ENCODE measurements around the gene FCRLB. TPM values are rescaled to one million over a fixed set of nuclear protein-coding genes. Genes with fewer than 3 reads are reported as not detected.

Gene FCRLB
- polyA plus RNA-seq, 1 donor from 2014 or later, result 11.1 TPM

DNA sequence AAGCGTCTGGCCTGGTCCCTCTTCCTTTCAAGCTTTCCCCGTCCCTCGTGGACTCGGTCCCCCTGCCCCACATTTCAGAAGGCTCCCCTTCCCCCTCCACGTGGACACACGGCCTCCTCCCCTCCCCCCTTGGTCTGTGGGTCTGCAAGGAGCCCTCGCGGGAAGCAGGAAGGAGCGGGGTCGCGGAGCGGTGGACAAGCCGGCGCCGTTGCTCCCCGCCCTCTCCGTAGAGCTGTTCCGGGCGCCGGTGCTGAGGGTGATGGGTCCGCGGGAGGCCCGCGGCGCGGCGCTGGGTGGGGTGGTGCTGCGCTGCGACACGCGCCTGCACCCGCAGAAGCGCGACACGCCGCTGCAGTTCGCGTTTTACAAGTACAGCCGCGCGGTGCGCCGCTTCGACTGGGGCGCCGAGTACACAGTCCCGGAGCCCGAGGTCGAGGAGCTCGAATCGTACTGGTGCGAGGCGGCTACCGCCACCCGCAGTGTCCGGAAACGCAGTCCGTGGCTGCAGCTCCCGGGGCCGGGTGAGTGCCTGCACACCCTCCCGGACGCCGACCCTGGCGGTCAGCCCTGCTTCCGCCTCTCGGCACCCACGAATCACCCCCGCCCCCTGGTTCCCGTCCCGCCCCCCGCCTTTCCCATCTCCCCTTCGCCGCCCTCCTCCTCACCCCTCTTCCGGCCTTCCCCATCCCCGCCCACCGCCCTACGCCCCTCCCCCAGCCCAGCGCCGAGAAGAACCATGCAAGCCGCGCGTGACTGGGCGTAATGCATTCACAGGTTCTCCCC is 5.3 kb downstream of the FCRLB start:
- no peaks in the 10 kb centered on the region for H3K9me3 Mint-ChIP-seq
- no peaks in the 10 kb centered on the region for H3K27me3 Mint-ChIP-seq
- peaks cover 3% of the 10 kb centered on the region for H3K36me3 Mint-ChIP-seq
- H3K4me3 Mint-ChIP-seq, result peak overlapping the region; percentile 94 to 98 (median 96)
- peaks cover 24 to 37% (median 31%) of the 10 kb centered on the region in 3 donors for H3K4me1 Mint-ChIP-seq
- H3K27ac Mint-ChIP-seq, result peak overlapping the region; percentile 61 to 97 (median 76)

DNA sequence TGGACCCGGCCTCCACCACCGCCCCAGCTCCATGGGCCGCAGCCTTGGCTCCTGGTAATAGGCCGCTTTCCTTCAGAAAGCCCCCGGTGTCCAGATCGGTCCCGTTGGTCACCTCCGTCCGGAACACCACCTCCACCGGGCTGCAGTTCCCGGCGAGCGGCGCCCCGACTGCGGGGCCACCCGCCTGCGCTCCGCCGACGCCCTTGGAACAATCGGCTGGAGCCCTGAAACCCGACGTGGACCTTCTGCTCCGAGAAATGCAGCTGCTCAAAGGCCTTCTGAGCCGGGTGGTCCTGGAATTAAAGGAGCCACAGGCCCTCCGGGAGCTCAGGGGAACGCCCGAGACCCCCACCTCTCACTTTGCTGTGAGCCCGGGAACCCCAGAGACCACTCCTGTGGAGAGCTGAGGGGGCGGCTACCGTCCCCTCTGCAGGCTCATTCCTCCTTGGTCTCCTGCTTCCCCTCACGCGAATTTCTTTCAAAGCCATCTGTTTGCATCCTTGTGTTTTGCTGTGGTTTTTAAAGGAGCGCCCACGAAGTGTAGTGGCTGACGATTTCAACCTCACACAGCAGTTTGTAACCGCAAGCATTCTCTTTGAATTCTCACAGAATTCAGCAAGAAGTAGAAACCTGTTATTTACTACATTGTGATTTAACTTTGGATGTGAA is 6.0 kb downstream of the FCRLB start:
- H3K4me3 Mint-ChIP-seq, result peak overlapping the region; percentile 92 to 98 (median 95)
- H3K4me1 Mint-ChIP-seq, result peaks cover 22 to 33% (median 32%) of the 10 kb centered on the region in 3 donors
- H3K27ac Mint-ChIP-seq, result peak overlapping the region; percentile 88 to 93 (median 89)
- peaks cover 2% of the 10 kb centered on the region for H3K36me3 Mint-ChIP-seq
- no peaks in the 10 kb centered on the region for H3K9me3 Mint-ChIP-seq
- H3K27me3 Mint-ChIP-seq, result no peaks in the 10 kb centered on the region

DNA sequence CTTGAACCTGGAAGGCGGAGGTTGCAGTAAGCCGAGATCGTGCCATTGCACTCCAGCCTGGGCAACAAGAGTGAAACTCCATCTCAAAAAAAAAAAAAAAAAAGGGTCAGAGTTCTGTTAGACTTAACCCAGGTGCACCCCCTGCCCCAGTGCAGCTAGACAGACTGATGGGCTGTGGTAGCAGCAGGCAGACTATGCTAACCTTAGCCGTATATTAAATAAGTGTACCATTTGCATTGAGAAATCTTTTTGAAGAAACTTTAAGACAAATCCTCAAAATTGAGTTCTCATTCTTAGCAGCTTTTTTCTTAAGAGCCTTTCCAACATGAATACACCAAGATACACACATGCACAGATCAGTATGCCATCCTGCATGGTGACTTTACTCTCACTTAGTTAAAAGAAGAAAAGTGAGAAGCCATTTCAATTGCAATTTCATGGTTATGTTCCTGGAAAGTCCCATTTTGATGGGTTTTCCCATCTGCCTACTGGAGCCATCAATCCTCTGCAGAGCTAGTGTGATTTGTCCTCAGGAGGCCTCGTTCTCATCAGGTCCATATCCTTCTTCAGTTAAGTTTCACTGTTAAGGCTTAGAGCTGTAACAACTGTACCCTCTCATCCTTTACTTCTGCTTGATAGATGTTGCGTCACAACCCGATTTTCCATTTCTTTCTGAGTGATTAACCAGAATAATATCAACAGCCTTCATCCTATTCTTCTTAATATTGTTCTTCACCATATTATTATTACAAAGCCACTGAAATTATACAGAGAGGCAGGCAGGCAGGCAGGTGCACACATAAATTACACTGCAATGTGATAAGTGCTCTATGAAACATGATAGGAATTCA is 7.3 kb downstream of the FCRLB start:
- peaks cover 22 to 33% (median 32%) of the 10 kb centered on the region in 3 donors for H3K4me1 Mint-ChIP-seq
- H3K9me3 Mint-ChIP-seq, result no peaks in the 10 kb centered on the region
- peak overlapping the region in 2 of 3 donors; percentile 20 to 27 for H3K27ac Mint-ChIP-seq
- no peaks in the 10 kb centered on the region for H3K27me3 Mint-ChIP-seq
- H3K4me3 Mint-ChIP-seq, result peak overlapping the region in 2 of 4 donors; percentile 94 to 96
- H3K36me3 Mint-ChIP-seq, result peaks cover 2% of the 10 kb centered on the region

DNA sequence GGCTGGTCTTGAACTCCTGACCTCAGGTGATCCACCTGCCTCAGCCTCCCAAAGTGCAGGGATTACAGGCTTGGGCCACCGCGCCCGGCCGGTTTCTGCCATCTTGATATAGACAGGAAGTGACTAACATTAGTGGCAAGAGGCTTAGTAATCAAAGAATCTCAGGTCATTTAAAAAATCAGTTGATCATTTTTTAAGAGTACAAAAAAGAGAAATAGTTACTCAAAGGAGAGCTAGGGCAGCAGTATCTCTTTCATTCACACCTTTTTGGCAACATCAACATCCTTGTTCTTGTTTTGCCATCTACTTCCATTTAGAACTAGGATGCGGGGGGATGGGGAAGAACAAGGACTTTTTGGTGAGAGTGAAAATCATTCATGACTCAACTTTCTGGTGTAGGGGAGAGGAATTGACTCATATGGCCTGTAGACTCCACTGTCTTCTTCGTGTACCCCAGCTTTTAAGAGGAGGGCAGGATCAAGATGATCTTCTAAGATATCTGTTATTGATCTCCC is 8.8 kb downstream of the FCRLB start:
- Mint-ChIP-seq H3K9me3 (no peaks in the 10 kb centered on the region), H3K4me1 (peaks cover 18 to 32% (median 29%) of the 10 kb centered on the region in 3 donors)

DNA sequence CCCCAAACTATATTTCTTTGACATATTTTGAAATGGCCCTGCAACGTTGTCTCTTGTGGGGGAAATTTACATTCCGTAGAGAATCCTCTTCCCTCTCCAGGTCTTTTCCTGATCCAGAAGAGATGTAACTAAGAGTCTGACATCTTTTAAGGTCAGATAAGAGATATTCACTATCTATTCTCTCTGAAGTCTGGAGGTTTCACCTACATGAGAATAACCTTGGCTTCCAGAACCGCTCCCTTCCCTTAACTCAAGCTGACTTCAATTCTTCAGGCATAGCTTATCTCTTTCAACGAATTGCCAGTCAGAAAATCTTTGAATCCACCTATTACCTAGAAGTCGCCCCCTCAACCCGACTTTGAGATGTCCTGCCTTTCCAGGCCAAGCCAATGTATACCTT is 9.9 kb downstream of the FCRLB start:
- peaks cover 2% of the 10 kb centered on the region for H3K36me3 Mint-ChIP-seq
- peak overlapping the region in 2 of 3 donors; percentile 33 to 54 for H3K27ac Mint-ChIP-seq
- peak overlapping the region in 1 of 4 donors; percentile 41 for H3K4me3 Mint-ChIP-seq
- peaks cover 11 to 26% (median 25%) of the 10 kb centered on the region in 3 donors for H3K4me1 Mint-ChIP-seq
- no peaks in the 10 kb centered on the region for H3K27me3 Mint-ChIP-seq
- H3K9me3 Mint-ChIP-seq, result no peaks in the 10 kb centered on the region

More for the DNA sequence above, 8.8 kb downstream of the FCRLB start:
- H3K27me3 Mint-ChIP-seq, result no peaks in the 10 kb centered on the region
- H3K4me3 Mint-ChIP-seq, result peak overlapping the region in 2 of 4 donors; percentile 9 to 41
- H3K27ac Mint-ChIP-seq, result peak overlapping the region in 1 of 3 donors; percentile 12
- peaks cover 2% of the 10 kb centered on the region for H3K36me3 Mint-ChIP-seq

DNA sequence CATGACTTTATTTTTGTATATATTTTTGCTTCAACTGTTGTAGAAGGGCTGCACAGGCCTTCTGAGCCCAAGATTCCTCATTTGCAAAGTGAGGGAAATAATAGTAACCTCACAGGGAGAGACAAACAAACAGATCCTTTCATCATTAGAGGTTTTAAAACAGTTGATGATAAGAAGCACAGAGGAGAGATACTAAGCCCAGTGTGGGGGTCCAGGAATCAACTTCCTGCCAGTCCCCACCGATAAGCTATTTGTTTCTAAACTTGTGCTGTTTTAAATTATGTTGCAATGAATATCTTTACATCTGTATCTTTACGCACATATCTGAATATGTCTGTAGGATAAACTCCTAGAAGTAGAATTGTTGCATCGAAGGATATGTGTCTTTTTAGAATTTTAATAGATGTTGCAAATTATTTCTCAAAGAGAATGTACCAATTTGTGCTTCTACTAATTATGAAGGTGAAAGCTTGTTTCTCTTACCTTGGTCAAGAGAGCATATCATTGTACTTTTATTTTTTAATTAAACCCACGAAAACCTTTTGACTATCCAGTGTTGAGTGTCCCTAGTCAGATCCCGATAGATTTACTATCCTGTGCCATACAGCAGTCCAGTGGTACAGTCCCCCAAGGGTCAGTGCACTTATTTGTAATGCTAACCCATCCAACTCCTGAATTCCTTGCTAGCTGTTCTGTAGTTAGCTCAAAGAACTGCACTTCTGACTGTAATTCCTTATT is 10.8 kb downstream of the FCRLB start:
- peaks cover 11 to 29% (median 25%) of the 10 kb centered on the region in 3 donors for H3K4me1 Mint-ChIP-seq
- H3K4me3 Mint-ChIP-seq, result peak overlapping the region in 1 of 4 donors; percentile 41

DNA sequence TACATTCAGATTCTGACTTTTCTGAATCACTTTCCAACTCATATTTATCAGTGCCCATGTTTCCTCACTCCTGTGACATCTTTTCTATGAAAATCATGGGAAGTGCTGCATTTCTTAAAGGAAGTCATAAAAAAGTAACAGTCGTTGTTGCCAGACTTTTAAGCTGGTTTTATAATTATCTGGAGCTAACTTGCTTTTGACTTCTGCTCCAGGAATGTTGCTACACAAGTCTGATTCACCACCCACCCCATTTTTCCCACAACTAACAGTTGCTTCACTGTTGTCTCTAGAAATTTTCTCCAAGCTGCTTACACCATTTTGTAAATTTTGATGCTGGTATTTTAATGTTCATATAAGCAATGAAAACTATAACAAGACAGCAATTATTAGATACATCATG is 12.2 kb downstream of the FCRLB start:
- peaks cover 9 to 22% (median 18%) of the 10 kb centered on the region in 3 donors for H3K4me1 Mint-ChIP-seq
- H3K27me3 Mint-ChIP-seq, result no peaks in the 10 kb centered on the region

More for the DNA sequence above, 10.8 kb downstream of the FCRLB start:
- Mint-ChIP-seq H3K27me3 (no peaks in the 10 kb centered on the region), H3K27ac (peak overlapping the region in 2 of 3 donors; percentile 12 to 33), H3K36me3 (peaks cover 2% of the 10 kb centered on the region), H3K9me3 (no peaks in the 10 kb centered on the region)

DNA sequence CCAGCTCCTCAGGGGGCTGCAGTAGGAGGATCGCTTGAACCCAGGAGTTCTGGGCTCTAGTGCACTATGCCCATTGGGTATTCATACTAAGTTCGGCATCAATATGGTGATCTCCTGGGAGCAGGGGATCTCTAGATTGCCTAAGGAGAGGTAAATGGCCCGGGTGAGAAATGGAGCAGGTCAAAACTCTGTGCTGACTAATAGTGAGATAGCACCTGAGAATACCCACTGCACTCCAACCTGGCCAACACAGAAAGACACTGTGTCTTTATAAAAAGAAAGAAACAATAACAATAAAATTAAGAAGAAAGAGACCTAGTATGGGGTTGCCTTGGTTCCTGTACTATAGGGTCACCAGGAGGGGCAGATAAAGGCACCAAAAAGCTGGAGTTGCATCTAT is 14.5 kb downstream of the FCRLB start:
- H3K27me3 Mint-ChIP-seq, result no peaks in the 10 kb centered on the region
- no peak overlapping the region for H3K4me3 Mint-ChIP-seq
- H3K36me3 Mint-ChIP-seq, result no peaks in the 10 kb centered on the region
- H3K27ac Mint-ChIP-seq, result peak overlapping the region in 1 of 3 donors; percentile 8
- peaks cover 24 to 32% (median 30%) of the 10 kb centered on the region in 3 donors for H3K4me1 Mint-ChIP-seq
- no peaks in the 10 kb centered on the region for H3K9me3 Mint-ChIP-seq

More for the DNA sequence above, 12.2 kb downstream of the FCRLB start:
- H3K36me3 Mint-ChIP-seq, result no peaks in the 10 kb centered on the region
- no peak overlapping the region for H3K4me3 Mint-ChIP-seq
- no peaks in the 10 kb centered on the region for H3K9me3 Mint-ChIP-seq
- H3K27ac Mint-ChIP-seq, result no peak overlapping the region

DNA sequence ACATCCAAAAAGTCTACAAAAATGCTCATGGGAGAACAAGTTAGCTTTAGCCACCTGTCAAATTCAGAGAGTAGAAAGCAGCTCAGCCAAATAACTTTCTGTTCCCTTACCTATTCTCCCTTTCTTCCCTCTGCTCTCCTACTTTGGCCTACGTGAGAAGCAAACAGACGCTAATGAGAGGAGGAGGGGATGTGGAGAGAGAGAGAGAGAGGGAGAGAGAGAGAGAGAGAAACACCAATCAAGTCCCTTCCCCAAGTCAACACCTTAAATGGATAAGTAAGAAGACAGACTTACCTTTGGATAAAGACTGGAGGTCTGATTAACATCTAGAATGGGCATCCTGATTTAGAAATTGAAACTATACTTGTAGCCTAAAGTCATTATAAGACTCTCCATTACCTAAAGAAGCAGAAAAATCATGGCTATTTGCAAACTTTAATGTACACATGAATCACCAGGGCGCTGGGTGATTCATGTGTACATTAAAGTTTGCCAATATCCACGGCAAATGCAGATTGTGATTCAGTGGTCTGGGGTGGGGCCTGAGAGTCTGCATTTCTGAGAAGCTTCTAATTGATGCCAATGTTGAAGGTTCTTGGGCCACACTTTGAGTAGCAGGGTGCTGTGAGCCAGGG is 15.1 kb downstream of the FCRLB start:
- peak overlapping the region in 2 of 3 donors; percentile 8 to 71 for H3K27ac Mint-ChIP-seq
- H3K4me1 Mint-ChIP-seq, result peaks cover 31 to 36% (median 34%) of the 10 kb centered on the region in 3 donors
- no peaks in the 10 kb centered on the region for H3K9me3 Mint-ChIP-seq
- H3K27me3 Mint-ChIP-seq, result no peaks in the 10 kb centered on the region
- H3K4me3 Mint-ChIP-seq, result no peak overlapping the region
- H3K36me3 Mint-ChIP-seq, result no peaks in the 10 kb centered on the region

DNA sequence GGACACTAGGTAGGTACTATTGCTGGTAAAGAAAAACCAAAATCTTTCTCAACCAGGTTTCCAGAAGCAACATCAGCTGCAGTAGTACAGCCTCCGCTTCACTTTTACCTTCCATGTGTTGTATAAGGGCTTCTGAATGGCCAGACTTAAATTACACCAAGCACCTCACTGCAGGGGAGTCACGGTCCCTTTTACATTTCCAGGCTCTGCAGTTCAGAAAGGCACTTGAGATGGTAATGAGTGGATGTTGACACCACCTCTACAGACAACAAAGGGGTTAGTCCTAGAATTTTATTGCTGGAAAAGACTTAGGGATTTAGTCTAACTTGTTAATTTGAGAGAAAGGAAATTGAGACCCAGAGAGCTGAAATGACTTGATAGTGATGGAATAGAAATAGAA is 16.3 kb downstream of the FCRLB start:
- H3K27me3 Mint-ChIP-seq, result no peaks in the 10 kb centered on the region
- H3K9me3 Mint-ChIP-seq, result no peaks in the 10 kb centered on the region
- peak overlapping the region in 1 of 3 donors; percentile 14 for H3K27ac Mint-ChIP-seq
- H3K36me3 Mint-ChIP-seq, result no peaks in the 10 kb centered on the region
- H3K4me3 Mint-ChIP-seq, result no peak overlapping the region
- peaks cover 31 to 38% (median 33%) of the 10 kb centered on the region in 3 donors for H3K4me1 Mint-ChIP-seq

DNA sequence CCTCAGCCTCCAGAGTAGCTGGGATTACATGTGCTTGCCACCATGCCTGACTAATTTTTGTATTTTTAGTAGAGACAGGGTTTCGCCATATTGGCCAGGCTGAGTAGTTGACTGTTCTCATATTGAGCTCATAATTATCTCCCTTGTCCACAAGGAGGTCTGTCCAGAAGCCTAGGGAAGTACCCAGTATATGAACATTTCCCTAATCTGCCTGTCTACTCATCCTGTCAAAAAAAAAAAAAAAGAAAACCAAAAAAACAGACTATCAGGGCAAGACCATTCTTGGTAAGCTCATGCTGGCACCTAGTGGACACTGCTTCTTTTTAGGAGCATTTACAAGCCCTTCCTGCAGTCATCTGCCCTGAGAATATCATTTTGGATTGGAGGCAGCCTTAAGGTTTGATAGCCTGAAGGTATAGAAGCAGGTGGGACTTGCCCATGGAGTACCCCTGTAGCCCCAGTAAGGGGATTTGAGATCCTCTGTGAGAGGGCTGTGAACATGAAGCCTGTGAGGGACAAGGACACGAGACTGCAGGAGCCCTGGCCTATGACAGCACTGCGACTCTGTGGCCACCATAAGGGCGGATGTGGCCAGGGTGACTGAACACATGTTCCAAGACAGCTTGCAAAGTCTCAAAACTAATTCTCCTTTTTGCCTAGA is 17.4 kb downstream of the FCRLB start:
- Mint-ChIP-seq H3K27me3 (no peaks in the 10 kb centered on the region), H3K36me3 (no peaks in the 10 kb centered on the region), H3K4me3 (peak overlapping the region; percentile 28 to 77 (median 54)), H3K27ac (peak overlapping the region; percentile 53 to 97 (median 94)), H3K4me1 (peaks cover 31 to 38% (median 33%) of the 10 kb centered on the region in 3 donors), H3K9me3 (no peaks in the 10 kb centered on the region)

DNA sequence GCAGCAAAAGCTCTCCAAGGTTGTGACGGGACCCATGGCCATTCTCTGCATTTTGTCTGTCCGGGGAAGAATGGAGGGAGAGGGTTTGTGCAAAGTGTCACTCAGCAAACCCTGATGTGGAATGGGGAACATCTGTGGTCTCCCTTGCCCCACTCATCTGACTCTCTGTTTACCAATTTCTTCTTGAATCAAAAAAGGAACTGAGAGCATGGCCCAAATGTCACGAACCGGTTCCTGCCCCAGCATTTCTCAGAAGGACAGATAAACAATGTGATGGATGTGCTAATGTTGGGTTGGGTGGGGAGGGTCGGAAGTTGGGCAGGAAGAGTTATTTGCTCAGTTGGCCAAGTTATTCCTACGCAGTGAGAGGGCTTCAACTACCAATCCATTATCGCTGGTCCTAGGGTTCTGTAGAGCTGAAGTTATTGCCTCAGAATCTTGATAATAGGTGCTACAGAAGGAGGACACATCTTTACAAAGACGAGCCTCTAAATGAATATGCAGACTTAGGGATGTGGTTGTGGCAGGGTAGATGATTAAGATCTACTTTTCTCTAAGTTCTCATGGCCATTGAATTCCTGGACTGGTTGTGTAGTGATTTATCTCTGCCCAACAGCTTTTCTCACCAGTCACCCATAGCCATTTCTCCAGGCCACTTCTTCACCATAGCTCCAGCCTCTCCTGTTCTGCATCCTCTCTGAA is 18.7 kb downstream of the FCRLB start:
- Mint-ChIP-seq H3K4me1 (peaks cover 33 to 40% (median 33%) of the 10 kb centered on the region in 3 donors), H3K36me3 (no peaks in the 10 kb centered on the region), H3K27me3 (no peaks in the 10 kb centered on the region), H3K4me3 (peak overlapping the region; percentile 28 to 83 (median 44)), H3K9me3 (no peaks in the 10 kb centered on the region), H3K27ac (peak overlapping the region; percentile 53 to 97 (median 94))
